ENCODE results near the gene ITPR2.
A peak's percentile ranks its signal among the peaks of the same experiment; 100 is the strongest.
"Not testable (repeated sequence)": the region's sequence is repeated elsewhere in the genome, so short reads cannot be mapped to it uniquely, and the experiment has no call there.

Gene ITPR2

DNA sequence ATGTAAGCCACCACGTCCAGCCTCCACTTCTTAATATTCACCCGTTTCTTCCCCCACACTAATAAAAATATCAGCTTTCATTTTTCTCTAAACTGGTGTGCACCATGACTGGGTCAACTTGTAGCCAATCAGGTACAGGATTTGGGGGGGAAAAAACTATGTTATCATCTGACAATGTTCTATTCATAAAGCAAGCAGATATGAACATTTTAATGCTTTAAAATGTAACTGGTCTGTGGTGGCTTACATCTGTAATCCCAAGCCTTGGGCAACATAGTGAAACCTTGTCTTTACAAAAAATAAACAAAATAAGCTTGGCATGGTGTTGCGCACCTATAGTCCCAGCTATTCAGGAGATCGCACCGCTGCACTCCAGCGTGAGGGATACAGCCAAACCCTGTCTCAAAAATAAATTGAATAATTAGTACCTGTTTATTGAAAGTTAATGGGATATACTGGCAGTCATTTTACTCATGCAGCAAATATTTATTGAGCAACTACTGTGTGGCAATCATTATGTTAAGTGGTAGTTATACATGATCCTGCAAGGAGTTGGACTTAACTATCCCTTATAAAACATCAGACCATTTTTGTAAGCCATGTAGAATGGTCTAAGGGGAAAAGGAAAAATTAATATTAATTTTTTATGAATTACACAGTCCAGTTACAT, 15.3 kb upstream of the ITPR2 start:
- DNase-seq = no peak

- no peak for DNase-seq
These were observed 14.4 kb upstream of the ITPR2 start for GRCh38 chr12:26847431-26847830.

GRCh38 chr12:26846416-26846815, 13.4 kb upstream of the ITPR2 start:
- DNase-seq = no peak

- DNase-seq = no peak
These were observed 13.0 kb upstream of the ITPR2 start for GRCh38 chr12:26845984-26846383.

GRCh38 chr12:26845057-26845666, 12.2 kb upstream of the ITPR2 start:
- DNase-seq = no peak

GRCh38 chr12:26843311-26843710, 10.3 kb upstream of the ITPR2 start:
- no peak for DNase-seq

GRCh38 chr12:26841085-26841484, 8.1 kb upstream of the ITPR2 start:
- DNase-seq = no peak

DNA sequence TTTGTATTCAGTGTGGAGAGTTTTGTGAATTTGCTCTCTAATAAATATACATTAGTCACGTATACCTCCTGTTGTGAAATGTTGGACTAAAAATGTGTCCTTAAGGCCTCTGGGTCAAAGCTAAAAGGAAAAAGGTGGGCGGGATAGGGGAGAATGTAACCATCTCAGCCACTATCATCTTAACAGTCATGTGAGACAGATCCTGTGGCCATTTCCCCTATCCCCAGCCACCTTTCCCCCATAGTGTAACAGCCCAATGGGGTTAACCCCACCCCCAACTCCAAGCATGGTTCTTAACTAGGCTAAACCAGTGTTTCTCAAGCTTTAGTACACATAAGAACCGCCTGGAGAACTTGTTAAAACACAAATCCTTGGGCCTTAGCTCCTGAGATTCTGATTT, 6.5 kb upstream of the ITPR2 start:
- DNase-seq = no peak

GRCh38 chr12:26838888-26839416, 6.0 kb upstream of the ITPR2 start:
- DNase-seq = no peak

DNA sequence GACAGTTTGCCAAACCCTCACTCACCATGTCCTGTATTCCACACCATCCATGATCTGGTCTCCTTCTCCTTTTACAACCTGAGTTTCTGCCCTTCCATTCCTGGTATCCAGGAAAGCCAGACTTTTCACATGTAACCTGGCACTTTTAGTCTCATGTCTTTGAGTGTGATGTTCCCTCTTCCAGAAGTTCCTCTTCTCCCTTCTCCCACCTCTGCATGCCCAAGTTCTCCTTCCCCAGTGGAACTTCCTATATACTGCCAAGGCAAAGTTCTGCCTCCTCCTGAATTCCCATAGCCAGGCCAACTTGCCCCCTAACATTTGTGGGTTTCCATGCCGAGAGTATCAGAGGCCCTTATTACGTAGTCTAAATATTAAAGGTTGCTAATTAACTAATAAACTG, 3.2 kb upstream of the ITPR2 start:
- DNase-seq = no peak

GRCh38 chr12:26834503-26835060, 1.6 kb upstream of the ITPR2 start:
- not testable (repeated sequence) for DNase-seq

DNA sequence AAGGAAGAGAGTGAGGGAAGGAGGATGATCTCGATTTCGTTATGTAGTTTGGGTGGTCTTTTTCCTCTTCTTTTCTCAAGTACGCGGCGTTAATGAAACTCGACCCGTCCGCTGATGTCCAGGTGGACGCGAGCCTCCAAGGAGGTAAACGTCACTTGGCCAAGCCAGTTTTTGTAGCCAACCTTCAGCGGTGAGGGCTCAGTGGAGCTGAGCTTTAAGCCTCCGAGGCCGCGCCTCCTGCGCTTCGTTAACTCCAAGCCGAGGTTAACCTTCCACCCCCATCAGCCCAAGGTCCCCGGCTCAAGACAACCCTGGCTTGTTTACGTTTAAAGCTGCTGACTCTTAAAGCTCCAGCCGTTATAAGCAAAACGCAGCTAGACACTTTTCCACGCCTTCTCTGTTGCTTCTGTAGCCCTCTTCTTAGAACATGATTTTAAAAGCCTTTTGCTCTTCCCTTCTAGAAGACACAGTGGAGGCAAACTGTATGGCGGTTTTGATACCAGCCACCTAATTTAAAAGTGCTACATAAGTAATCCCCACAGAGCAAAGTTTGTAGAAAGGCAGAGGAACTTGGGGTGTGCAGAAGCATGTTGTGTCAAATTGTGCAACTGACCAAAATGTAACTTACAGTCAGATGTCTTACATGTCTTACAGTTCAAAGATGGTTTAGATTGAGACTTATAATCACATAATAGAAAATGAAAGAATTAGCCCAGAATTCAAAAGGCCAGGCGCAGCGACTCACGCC, 923 bp upstream of the ITPR2 start:
- peak; percentile 20 for DNase-seq

DNA sequence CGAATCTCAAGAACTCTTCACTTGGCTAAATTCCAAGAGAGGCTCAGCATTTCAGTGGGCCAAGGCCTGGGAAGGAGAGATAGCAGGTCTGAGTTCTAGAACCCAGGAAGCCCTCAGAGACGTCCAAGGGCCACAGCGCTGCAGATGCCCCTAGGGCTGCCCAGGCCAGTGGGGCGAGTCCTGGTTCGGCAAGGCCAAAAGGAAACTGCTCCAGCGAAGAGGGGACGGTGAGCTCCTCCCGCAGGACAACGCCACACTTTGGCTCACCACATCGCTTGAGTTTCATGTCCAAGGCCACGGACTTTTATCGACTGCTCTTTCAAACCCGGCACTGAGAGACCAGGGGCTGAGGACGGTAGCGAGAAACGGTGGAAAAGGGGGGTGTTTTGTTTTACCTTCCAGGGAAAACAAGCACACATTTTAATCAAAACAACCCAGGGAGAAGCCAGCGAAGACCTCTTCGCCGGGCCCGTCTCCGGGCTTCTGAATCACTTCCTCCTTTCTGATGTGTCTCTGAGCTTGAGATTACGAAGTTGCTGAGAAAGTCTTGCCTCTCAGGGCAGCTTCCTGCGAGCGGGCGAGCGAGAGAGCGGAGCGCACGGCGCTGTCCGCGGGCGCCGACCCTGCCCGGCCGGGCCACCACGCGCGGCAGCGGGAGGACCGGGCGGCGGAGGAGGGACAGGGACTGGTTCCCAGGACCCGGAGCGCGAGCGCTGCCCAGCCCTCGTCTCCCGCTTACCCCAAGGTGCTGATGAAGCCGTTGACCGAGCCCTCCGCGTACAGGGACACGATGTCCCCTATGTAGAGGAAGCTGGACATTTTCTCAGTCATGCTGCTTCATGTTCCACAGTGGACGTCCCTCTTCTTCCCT, 808 bp downstream of the ITPR2 start:
- DNase-seq = peak in 1 of 2 experiments; percentile 17

GRCh38 chr12:26830783-26831551, 2.0 kb downstream of the ITPR2 start:
- no peak for DNase-seq

- no peak for DNase-seq
These were observed 2.6 kb downstream of the ITPR2 start for GRCh38 chr12:26830363-26830762.

DNA sequence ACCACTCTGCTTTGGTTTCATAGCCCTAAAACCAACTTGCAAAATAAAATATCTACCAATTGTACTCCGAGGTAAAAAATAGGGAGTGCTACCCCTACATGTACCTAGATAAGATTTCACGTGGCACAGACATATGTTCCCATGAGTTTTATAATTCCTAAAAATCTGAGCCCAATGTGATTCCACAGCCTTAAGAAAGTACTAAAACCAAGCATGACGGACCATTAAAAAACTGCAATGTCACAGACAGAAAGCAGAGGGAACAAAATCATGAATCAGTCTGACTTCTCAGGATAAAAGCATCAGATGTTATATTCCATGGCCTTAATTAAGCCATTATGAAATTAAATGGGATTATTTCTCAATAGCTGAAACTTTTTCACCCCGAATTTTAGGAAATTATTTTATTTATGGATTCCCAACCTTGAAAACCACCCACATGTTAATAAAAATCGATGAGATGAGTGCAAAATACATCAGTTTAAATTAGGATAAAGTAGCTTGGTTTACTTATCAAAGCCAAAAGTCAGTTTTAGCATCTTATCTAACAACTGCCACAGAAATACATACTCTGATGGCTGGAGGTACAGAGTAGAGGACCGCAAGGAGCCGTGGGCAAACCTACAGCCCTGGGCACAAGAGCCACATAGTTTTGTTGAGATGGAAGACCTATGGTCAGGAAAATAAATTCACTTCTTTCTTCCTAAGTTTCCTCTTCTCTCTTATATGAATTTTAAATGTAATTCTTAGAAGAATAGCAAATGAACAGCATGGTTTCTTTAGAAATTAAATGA, 4.5 kb downstream of the ITPR2 start:
- DNase-seq = no peak

DNA sequence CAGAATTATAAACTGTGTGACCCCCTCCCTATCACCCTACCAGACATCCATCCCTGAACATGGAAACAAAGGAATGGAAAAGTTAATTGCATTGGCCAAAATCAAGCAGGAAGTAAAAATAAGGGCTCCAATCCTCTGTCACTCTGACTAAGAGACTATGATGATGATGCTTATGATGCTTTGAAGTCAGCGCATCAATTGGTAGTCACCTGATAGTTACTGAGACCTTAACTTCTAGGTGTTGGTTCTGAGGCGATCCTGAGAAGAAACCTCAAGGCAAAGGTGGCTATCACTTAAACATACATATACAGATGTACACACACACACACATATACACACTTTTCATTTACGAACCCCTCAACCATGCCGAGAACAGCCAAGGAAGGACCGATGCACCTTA, 6.6 kb downstream of the ITPR2 start:
- DNase-seq = no peak

DNA sequence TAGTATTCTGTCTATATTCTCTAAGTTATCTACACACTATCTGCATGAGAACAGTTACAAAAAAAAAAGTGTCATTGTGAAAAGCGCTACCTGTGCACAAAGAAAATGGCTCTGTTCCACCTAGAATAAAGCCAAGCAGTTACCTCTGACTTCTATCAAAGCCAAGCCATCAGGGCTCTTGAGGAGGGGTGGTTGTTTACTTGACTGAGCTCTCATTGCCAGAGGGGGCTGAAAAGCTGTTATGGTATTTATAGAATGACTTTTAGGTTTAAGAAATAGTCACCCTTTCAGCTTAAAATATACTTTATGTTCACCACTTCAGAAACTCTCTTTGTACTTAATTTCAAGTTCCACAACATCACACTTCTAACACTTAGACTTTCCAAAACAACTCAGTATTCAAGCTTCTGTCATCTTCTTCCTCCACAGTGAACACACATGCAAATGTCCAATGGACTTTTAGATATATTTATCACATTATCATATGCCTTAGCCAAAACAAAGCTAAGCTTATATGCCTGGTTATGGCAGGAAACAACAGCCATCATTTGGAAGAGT, 7.5 kb downstream of the ITPR2 start:
- no peak for DNase-seq

- no peak for DNase-seq
These were observed 9.6 kb downstream of the ITPR2 start for GRCh38 chr12:26823390-26823789.

- DNase-seq = no peak
These were observed 11.0 kb downstream of the ITPR2 start for GRCh38 chr12:26822026-26822425.
